Peyer's patch (tissue), 4 donors: ENCODE data around the gene SURF1.

Source experiments
- POLR2A ChIP-seq, 2 donors: fragments of 450-650 bp; IDR thresholded peaks; one replicate each; pipeline ENCODE4 v1.5.1; 2017; ENCODE audit warnings: antibody characterized with exemption in 2 of 2, mild to moderate bottlenecking in 2 of 2, moderate library complexity in 2 of 2
- TF ChIP-seq, protein P1 (sequence below), 6 experiments: fragments of 450-650 bp in 4 of 6; fragments of 200-600 bp in 2 of 6; sonication (generic) in 1 of 6; IDR thresholded peaks; one replicate each; pipeline ENCODE4 v1.5.1; 2017 to 2019; ENCODE audit warnings: antibody characterized with exemption in 6 of 6, mild to moderate bottlenecking in 3 of 6, moderate library complexity in 1 of 6

DNA sequence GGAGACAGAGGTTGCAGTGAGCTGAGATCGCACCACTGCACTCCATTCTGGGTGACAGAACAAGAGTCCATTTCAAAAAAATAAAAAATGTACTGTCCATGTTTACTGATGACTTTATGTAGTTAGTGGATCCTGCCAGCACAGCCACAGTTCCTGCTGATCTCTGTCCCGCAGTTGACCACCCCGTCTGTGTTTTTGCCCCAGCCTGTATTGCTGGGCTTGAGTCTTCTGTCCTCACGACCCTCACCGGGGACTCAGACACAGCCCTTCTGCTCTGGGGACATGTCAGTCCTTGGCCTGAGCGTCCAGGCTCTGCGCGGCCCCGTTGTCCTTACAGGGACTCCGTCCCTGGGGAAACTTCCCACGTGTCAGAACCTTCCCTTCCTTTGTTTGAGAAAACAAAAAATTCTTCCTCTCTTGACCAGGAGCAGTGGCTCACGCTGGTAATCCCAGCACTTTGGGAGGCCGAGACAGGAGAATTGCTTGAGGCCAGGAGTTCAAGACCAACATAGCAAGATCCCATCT, 34.8 kb downstream of the SURF1 start:
- TF ChIP-seq, protein P1, sequence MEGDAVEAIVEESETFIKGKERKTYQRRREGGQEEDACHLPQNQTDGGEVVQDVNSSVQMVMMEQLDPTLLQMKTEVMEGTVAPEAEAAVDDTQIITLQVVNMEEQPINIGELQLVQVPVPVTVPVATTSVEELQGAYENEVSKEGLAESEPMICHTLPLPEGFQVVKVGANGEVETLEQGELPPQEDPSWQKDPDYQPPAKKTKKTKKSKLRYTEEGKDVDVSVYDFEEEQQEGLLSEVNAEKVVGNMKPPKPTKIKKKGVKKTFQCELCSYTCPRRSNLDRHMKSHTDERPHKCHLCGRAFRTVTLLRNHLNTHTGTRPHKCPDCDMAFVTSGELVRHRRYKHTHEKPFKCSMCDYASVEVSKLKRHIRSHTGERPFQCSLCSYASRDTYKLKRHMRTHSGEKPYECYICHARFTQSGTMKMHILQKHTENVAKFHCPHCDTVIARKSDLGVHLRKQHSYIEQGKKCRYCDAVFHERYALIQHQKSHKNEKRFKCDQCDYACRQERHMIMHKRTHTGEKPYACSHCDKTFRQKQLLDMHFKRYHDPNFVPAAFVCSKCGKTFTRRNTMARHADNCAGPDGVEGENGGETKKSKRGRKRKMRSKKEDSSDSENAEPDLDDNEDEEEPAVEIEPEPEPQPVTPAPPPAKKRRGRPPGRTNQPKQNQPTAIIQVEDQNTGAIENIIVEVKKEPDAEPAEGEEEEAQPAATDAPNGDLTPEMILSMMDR (IDR thresholded peaks at IDR 0.05): no peak
- no peak for TF ChIP-seq POLR2A (IDR thresholded peaks at IDR 0.05)
